GM12878 (cell line): ENCODE results near the gene COL5A1.

Experiments
- CTCF ChIP-seq, 3 experiments: IDR thresholded peaks in 2 of 3; conservative IDR thresholded peaks in 1 of 3; 2 replicates each; pipeline ENCODE4 v1.5.1; 2011; ENCODE audit warnings: low read depth in 3 of 3, low read length in 3 of 3, mild to moderate bottlenecking in 3 of 3, control low read depth in 2 of 3, moderate library complexity in 2 of 3, inconsistent platforms in 1 of 3, mixed read lengths in 1 of 3; ENCODE audit not compliant: control insufficient read depth in 2 of 3, insufficient read depth in 1 of 3; ENCODE audit errors: extremely low read depth in 1 of 3
- MAX ChIP-seq: IDR thresholded peaks from 2 replicates; pipeline ENCODE4 v1.6.1; 2012; ENCODE audit warnings: low read depth, low read length, improper control_type of control experiment
- SMAD1 ChIP-seq: fragments of 450-650 bp; IDR thresholded peaks from 2 replicates; pipeline ENCODE4 v1.6.1; 2018; ENCODE audit warnings: mild to moderate bottlenecking, low read depth; ENCODE audit not compliant: partially characterized antibody
- ZNF274 ChIP-seq: IDR thresholded peaks from one replicate; pipeline ENCODE4 v1.8.0; 2011; ENCODE audit not compliant: insufficient read length, insufficient read depth

- no peak for TF ChIP-seq CTCF (IDR thresholded peaks at IDR 0.05 in 2 of 3, conservative IDR thresholded peaks at IDR 0.05 in 1 of 3; ENCODE audit: control insufficient read depth in 2 of 3, extremely low read depth in 1 of 3, insufficient read depth in 1 of 3, low read depth in 3 of 3, low read length in 3 of 3)
- TF ChIP-seq SMAD1, result no peak
- TF ChIP-seq MAX, result no peak
- no peak for TF ChIP-seq ZNF274
Measured at GRCh38 chr9:134601764-134602163, 39.8 kb upstream of the COL5A1 start.
